Activated CD8-positive, alpha-beta memory T cell treated with anti-CD3 and anti-CD28 coated beads for 36 hours (primary cell): Measurements from ENCODE around the gene TOB1. TPM values are rescaled to one million over a fixed set of nuclear protein-coding genes. Genes with fewer than 3 reads are reported as not detected.

ENCODE experiments used
- total RNA-seq, 2 experiments: library from RNA; stranded (reverse); gene quantifications; one replicate each; pipeline ENCODE4 v1.2.3, GENCODE V29; 2021

TOB1 gene
- total RNA-seq, 2 experiments from 2014 or later = 29.0 to 30.7 TPM

Other genes starting within 250 kb of the TOB1 start
- gene ABCC3, start 231.5 kb downstream of the TOB1 start, total RNA-seq = not detected
- 10 to 100 TPM; 47.8 to 50.3 TPM for gene ANKRD40, start 158.4 kb downstream of the TOB1 start, total RNA-seq
- gene LUC7L3, start 146.8 kb downstream of the TOB1 start, total RNA-seq = 100 to 1,000 TPM; 107 to 112 TPM
- not detected for gene ANKRD40CL, start 98.8 kb downstream of the TOB1 start, total RNA-seq
- not detected for gene WFIKKN2, start 30.8 kb downstream of the TOB1 start, total RNA-seq